K562 (cell line): ENCODE results near the gene RXRA. TPM values are rescaled to one million over a fixed set of nuclear protein-coding genes. Genes with fewer than 3 reads are reported as not detected.

Experiments used
- ZBTB40 ChIP-seq, 2 experiments: fragments of 450-650 bp in 1 of 2; sonication (generic) in 1 of 2; formaldehyde crosslinking in 1 of 2; IDR thresholded peaks; 2 replicates each; pipeline versions ENCODE4 v1.7.1 to v1.9.0; 2016 to 2022; ENCODE audit warnings: inconsistent platforms in 1 of 2, mild to moderate bottlenecking in 1 of 2, missing genetic modification reagents in 1 of 2
- polyA plus RNA-seq, 8 experiments: library from polyadenylated mRNA; depleted of rRNA in 4 of 8; stranded (reverse) in 5 of 8; unstranded in 3 of 8; fragments of >200 nt; fragmentation: Nextera tagmentation in 2 of 8; fragmentation: Illumina TruSeq in 1 of 8; extraction: Ambion mirVana in 2 of 8; extraction: Trizol in 1 of 8; gene quantifications; 2 replicates each; pipeline versions ENCODE4 v1.2.1 to v1.2.3, GENCODE V29; 2011 to 2014; ENCODE audit warnings: inconsistent platforms in 1 of 8, missing spikeins in 1 of 8
- total RNA-seq, 7 experiments: library from RNA; depleted of rRNA in 6 of 7; stranded (reverse); fragments of >200 nt in 6 of 7; fragmentation: Illumina TruSeq in 2 of 7; extraction: Trizol in 2 of 7; gene quantifications; 2 replicates each; pipeline versions ENCODE4 v1.2.1 to v1.2.3, GENCODE V29; 2011 to 2021; ENCODE audit warnings: low replicate concordance in 1 of 7

Gene RXRA
- total and polyA plus RNA-seq, 9 of the 15 experiments (the other 6 are each of a cell fraction or from before 2014, with no cell fraction given), result 0.35 to 23.6 (median 4.6) TPM

GRCh38 chr9:134466869-134467616 is 140.8 kb downstream of the RXRA start (continued):
- TF ChIP-seq ZBTB40 (IDR thresholded peaks at IDR 0.05), result no peak
- no peak for TF ChIP-seq ZBTB40 (CRISPR knock-in tag; IDR thresholded peaks at IDR 0.05)
